ENCODE results near the gene ZNF414. TPM values are rescaled to one million over a fixed set of nuclear protein-coding genes. Genes with fewer than 3 reads are reported as not detected.

Gene ZNF414
- total and polyA plus RNA-seq, 9 of the 15 experiments (the other 6 are each of a cell fraction or from before 2014, with no cell fraction given) = 0.03 to 27.2 (median 2.2) TPM; not detected in 2

DNA sequence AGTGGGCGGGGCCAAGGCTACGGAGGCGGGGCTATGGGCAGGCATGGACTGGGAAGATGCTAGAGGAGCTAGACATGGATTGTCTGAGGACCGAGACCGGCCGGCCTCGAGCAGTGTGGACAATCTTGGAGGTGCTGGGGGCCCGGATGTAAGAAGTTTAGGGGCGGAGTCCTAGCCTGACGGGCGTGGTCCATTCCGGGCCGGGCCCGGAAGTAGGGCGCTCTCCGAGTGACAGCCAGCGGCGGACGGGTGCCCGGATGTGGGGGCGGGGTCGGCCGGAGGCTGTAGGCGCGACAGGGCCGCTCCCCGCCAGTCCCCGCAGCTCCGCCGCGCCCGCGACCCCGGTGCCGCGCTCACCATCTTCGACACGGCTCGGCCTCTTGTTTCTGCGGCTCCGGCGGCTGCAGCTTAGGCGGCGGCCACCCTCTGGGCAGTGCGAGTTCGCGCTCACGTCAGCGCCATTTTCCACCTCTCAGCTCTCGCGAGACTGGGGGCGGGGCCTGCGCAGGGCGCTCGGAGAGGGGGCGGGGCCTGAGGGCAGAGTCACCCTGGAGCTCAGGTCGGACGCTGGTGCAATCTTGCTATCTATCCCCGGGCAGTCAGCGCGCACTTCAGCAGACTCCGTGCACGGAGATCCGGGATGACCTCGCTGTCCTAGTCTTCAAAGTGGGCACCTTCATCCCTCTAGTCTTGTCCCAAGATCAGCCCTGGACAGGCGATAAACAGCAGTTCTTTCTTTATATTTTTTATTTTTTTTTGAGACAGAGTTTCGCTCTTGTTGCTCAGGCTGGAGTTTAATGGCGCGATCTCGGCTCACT, at the start of gene ZNF414 (continued):
- TF ChIP-seq, protein P1, sequence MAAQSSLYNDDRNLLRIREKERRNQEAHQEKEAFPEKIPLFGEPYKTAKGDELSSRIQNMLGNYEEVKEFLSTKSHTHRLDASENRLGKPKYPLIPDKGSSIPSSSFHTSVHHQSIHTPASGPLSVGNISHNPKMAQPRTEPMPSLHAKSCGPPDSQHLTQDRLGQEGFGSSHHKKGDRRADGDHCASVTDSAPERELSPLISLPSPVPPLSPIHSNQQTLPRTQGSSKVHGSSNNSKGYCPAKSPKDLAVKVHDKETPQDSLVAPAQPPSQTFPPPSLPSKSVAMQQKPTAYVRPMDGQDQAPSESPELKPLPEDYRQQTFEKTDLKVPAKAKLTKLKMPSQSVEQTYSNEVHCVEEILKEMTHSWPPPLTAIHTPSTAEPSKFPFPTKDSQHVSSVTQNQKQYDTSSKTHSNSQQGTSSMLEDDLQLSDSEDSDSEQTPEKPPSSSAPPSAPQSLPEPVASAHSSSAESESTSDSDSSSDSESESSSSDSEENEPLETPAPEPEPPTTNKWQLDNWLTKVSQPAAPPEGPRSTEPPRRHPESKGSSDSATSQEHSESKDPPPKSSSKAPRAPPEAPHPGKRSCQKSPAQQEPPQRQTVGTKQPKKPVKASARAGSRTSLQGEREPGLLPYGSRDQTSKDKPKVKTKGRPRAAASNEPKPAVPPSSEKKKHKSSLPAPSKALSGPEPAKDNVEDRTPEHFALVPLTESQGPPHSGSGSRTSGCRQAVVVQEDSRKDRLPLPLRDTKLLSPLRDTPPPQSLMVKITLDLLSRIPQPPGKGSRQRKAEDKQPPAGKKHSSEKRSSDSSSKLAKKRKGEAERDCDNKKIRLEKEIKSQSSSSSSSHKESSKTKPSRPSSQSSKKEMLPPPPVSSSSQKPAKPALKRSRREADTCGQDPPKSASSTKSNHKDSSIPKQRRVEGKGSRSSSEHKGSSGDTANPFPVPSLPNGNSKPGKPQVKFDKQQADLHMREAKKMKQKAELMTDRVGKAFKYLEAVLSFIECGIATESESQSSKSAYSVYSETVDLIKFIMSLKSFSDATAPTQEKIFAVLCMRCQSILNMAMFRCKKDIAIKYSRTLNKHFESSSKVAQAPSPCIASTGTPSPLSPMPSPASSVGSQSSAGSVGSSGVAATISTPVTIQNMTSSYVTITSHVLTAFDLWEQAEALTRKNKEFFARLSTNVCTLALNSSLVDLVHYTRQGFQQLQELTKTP (IDR thresholded peaks at IDR 0.05; ENCODE audit: low read depth in 1 of 2, partially characterized antibody in 2 of 2) = peak in 1 of 2 experiments; percentile 70
- TF ChIP-seq FUS (optimal IDR thresholded peaks at IDR 0.05; ENCODE audit: low read depth, low read length) (peak; percentile 36), HLTF (IDR thresholded peaks at IDR 0.05) (no peak), ARID1B (IDR thresholded peaks at IDR 0.05) (peak; percentile 70), EP400 (IDR thresholded peaks at IDR 0.05) (peak; percentile 75), NR2C1 (IDR thresholded peaks at IDR 0.05) (no peak), NR2C1 (tag; IDR thresholded peaks at IDR 0.05) (no peak), C11orf30 (IDR thresholded peaks at IDR 0.05; ENCODE audit: low read depth) (peak; percentile 84), ZSCAN29 (IDR thresholded peaks at IDR 0.05) (no peak), FOSL1 (tag; conservative IDR thresholded peaks at IDR 0.05) (peak; percentile 45; the same call in 1 of the 2 replicates), POLR3A (IDR thresholded peaks at IDR 0.05; ENCODE audit: borderline replicate concordance, extremely low read depth, insufficient read depth, insufficient read length) (no peak)
- TF ChIP-seq, protein P2, sequence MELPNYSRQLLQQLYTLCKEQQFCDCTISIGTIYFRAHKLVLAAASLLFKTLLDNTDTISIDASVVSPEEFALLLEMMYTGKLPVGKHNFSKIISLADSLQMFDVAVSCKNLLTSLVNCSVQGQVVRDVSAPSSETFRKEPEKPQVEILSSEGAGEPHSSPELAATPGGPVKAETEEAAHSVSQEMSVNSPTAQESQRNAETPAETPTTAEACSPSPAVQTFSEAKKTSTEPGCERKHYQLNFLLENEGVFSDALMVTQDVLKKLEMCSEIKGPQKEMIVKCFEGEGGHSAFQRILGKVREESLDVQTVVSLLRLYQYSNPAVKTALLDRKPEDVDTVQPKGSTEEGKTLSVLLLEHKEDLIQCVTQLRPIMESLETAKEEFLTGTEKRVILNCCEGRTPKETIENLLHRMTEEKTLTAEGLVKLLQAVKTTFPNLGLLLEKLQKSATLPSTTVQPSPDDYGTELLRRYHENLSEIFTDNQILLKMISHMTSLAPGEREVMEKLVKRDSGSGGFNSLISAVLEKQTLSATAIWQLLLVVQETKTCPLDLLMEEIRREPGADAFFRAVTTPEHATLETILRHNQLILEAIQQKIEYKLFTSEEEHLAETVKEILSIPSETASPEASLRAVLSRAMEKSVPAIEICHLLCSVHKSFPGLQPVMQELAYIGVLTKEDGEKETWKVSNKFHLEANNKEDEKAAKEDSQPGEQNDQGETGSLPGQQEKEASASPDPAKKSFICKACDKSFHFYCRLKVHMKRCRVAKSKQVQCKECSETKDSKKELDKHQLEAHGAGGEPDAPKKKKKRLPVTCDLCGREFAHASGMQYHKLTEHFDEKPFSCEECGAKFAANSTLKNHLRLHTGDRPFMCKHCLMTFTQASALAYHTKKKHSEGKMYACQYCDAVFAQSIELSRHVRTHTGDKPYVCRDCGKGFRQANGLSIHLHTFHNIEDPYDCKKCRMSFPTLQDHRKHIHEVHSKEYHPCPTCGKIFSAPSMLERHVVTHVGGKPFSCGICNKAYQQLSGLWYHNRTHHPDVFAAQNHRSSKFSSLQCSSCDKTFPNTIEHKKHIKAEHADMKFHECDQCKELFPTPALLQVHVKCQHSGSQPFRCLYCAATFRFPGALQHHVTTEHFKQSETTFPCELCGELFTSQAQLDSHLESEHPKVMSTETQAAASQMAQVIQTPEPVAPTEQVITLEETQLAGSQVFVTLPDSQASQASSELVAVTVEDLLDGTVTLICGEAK (IDR thresholded peaks at IDR 0.05) = peak; percentile 79
- TF ChIP-seq, protein P2 (CRISPR knock-in tag; IDR thresholded peaks at IDR 0.05) = no peak
- TF ChIP-seq, protein P3, sequence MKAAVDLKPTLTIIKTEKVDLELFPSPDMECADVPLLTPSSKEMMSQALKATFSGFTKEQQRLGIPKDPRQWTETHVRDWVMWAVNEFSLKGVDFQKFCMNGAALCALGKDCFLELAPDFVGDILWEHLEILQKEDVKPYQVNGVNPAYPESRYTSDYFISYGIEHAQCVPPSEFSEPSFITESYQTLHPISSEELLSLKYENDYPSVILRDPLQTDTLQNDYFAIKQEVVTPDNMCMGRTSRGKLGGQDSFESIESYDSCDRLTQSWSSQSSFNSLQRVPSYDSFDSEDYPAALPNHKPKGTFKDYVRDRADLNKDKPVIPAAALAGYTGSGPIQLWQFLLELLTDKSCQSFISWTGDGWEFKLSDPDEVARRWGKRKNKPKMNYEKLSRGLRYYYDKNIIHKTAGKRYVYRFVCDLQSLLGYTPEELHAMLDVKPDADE (conservative IDR thresholded peaks at IDR 0.05; ENCODE audit: control insufficient read depth, low read depth, low read length) = peak; percentile 62; the same call in 1 of the 2 replicates

All from K562 (cell line).